Testis (tissue), 3 donors: ENCODE data around the gene DRC7. TPM values are rescaled to one million over a fixed set of nuclear protein-coding genes. Genes with fewer than 3 reads are reported as not detected.

ENCODE experiments used
- DNase-seq: peaks from one replicate; pipeline ENCODE4 v3.0.0-alpha.2; 2019
- H3K27ac ChIP-seq, 2 donors: fragments of 200-600 bp; sonication (generic); one replicate each; pipeline ENCODE4 v1.5.1; 2019
- H3K27me3 ChIP-seq: fragments of 200-600 bp; sonication (generic); one replicate; pipeline ENCODE4 v1.5.1; 2019
- H3K36me3 ChIP-seq: fragments of 200-600 bp; sonication (generic); one replicate; pipeline ENCODE4 v1.5.1; 2017; ENCODE audit warnings: low read depth; ENCODE audit errors: missing control alignments
- H3K4me1 ChIP-seq: fragments of 200-600 bp; sonication (generic); one replicate; pipeline ENCODE4 v1.5.1; 2019
- H3K4me3 ChIP-seq, 2 donors: fragments of 200-600 bp; sonication (generic); one replicate each; pipeline ENCODE4 v1.5.1; 2017 to 2019
- H3K9me3 ChIP-seq: fragments of 200-600 bp; sonication (generic); one replicate; pipeline ENCODE4 v1.5.1; 2017
- POLR2A ChIP-seq: fragments of 450-650 bp; IDR thresholded peaks from one replicate; pipeline ENCODE4 v1.6.1; 2017; ENCODE audit warnings: antibody characterized with exemption, mild to moderate bottlenecking, moderate library complexity
- WGBS, 2 donors: methylation state at CpG; one replicate each; pipeline ENCODE4 v1.1.5; 2018; 5-methylcytosine and 5-hydroxymethylcytosine counted together
- intact Hi-C: fragments of 100-400 bp; cut with DNase I; formaldehyde crosslinking; loops from one replicate; pipeline ENCODE4 v1.15.1; 2023; ENCODE audit warnings: low total_unique reads
- polyA plus RNA-seq: library from polyadenylated mRNA; stranded (reverse); fragments of 350-450 nt; fragmentation: Illumina TruSeq; extraction: RNeasy Lipid Tissue Mini Kit (QIAGEN cat#74804); gene quantifications from one replicate; pipeline ENCODE4 v1.2.3, GENCODE V29; 2014; ENCODE audit warnings: low read depth, low replicate concordance; ENCODE audit not compliant: insufficient read depth
- total RNA-seq, 2 donors: library from RNA; depleted of rRNA; stranded (reverse); fragments of >200 nt; gene quantifications; one replicate each; pipeline ENCODE4 v1.2.3, GENCODE V29; 2016
- TF ChIP-seq, protein P1 (sequence below), 3 experiments: fragments of 450-650 bp in 2 of 3; fragments of 200-600 bp in 1 of 3; sonication (generic) in 1 of 3; IDR thresholded peaks; one replicate each; pipeline ENCODE4 v1.5.1; 2016 to 2019; ENCODE audit warnings: antibody characterized with exemption in 3 of 3, mild to moderate bottlenecking in 2 of 3, moderate library complexity in 1 of 3

DRC7 gene
- total and polyA plus RNA-seq, 3 donors from 2014 or later: 35.4 to 199 (median 62.7) TPM

- no peak for DNase-seq
- H3K36me3 ChIP-seq: no peaks in the 10 kb centered on the region
- no peak for TF ChIP-seq POLR2A
- TF ChIP-seq, protein P1, sequence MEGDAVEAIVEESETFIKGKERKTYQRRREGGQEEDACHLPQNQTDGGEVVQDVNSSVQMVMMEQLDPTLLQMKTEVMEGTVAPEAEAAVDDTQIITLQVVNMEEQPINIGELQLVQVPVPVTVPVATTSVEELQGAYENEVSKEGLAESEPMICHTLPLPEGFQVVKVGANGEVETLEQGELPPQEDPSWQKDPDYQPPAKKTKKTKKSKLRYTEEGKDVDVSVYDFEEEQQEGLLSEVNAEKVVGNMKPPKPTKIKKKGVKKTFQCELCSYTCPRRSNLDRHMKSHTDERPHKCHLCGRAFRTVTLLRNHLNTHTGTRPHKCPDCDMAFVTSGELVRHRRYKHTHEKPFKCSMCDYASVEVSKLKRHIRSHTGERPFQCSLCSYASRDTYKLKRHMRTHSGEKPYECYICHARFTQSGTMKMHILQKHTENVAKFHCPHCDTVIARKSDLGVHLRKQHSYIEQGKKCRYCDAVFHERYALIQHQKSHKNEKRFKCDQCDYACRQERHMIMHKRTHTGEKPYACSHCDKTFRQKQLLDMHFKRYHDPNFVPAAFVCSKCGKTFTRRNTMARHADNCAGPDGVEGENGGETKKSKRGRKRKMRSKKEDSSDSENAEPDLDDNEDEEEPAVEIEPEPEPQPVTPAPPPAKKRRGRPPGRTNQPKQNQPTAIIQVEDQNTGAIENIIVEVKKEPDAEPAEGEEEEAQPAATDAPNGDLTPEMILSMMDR (IDR thresholded peaks at IDR 0.05): no peak
- no peaks in the 10 kb centered on the region for H3K4me1 ChIP-seq
- intact Hi-C loops: no loop called here
- WGBS, 2 donors: 90 to 92% methylated on average over 16 to 18 of the region's 18 CpGs
- H3K9me3 ChIP-seq: no peaks in the 10 kb centered on the region
- no peak overlapping the region for H3K4me3 ChIP-seq
- no peak overlapping the region for H3K27ac ChIP-seq
- H3K27me3 ChIP-seq: no peaks in the 10 kb centered on the region
Measured at GRCh38 chr16:57683636-57684545, 10.7 kb upstream of the DRC7 start.

GRCh38 chr16:57684626-57685358 is 9.8 kb upstream of the DRC7 start:
- no peak overlapping the region for H3K4me3 ChIP-seq
- no peaks in the 10 kb centered on the region for H3K4me1 ChIP-seq
- no peaks in the 10 kb centered on the region for H3K9me3 ChIP-seq
- H3K36me3 ChIP-seq: no peaks in the 10 kb centered on the region
- no peak for DNase-seq
- WGBS, 2 donors: 75 to 97% methylated on average over 1 to 8 of the region's 8 CpGs
- H3K27me3 ChIP-seq: no peaks in the 10 kb centered on the region
- no peak for TF ChIP-seq POLR2A
- TF ChIP-seq, protein P1 (IDR thresholded peaks at IDR 0.05): no peak
- intact Hi-C loops: no loop called here
- no peak overlapping the region for H3K27ac ChIP-seq

GRCh38 chr16:57685633-57686032 is 9.0 kb upstream of the DRC7 start:
- Histone ChIP-seq H3K27me3 (no peaks in the 10 kb centered on the region), H3K9me3 (no peaks in the 10 kb centered on the region), H3K27ac (no peak overlapping the region), H3K4me3 (no peak overlapping the region), H3K4me1 (no peaks in the 10 kb centered on the region), H3K36me3 (no peaks in the 10 kb centered on the region)
- no peak for TF ChIP-seq POLR2A
- TF ChIP-seq, protein P1 (IDR thresholded peaks at IDR 0.05): no peak
- intact Hi-C loops: no loop called here
- WGBS, 2 donors: 89 to 91% methylated on average over 9 to 11 of the region's 11 CpGs
- no peak for DNase-seq

DNA sequence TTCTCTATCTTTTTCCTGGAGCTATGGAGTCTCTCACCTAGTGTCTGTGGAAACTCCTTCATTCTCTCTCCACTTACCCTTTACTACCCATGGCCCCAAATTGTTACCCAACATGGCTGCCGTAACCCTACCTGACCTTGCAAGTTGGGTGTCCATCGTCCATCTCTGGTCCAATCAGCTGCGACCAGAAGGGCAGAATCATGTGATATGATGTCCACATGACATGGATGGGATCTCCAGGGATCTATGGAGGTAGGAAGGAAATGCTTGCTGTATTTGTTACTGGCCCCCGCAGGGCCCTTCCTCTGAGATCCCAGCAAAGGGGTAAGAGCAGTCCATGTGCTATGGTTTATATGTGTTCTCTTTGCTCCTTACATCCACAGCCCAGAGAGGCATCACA is 8.0 kb upstream of the DRC7 start:
- H3K27ac ChIP-seq: no peak overlapping the region
- TF ChIP-seq POLR2A: no peak
- TF ChIP-seq, protein P1 (IDR thresholded peaks at IDR 0.05): no peak
- intact Hi-C loops: no loop called here
- WGBS, 2 donors: 61 to 70% methylated on average over 4 of the region's 4 CpGs
- no peaks in the 10 kb centered on the region for H3K36me3 ChIP-seq
- no peaks in the 10 kb centered on the region for H3K9me3 ChIP-seq
- DNase-seq: no peak
- H3K4me3 ChIP-seq: no peak overlapping the region
- no peaks in the 10 kb centered on the region for H3K27me3 ChIP-seq
- no peaks in the 10 kb centered on the region for H3K4me1 ChIP-seq
